ENCODE results near the gene TNS1.

The TNS1 gene

GRCh38 chr2:217752714-217753459 is 249.9 kb downstream of the TNS1 start:
- no peak for DNase-seq (ENCODE audit: low read depth in 2 of 3, low spot score in 2 of 3)

GRCh38 chr2:217751952-217752351 is 250.8 kb downstream of the TNS1 start:
- DNase-seq (ENCODE audit: low read depth in 2 of 3, low spot score in 2 of 3) = no peak

GRCh38 chr2:217751192-217751591 is 251.6 kb downstream of the TNS1 start:
- no peak for DNase-seq (ENCODE audit: low read depth in 2 of 3, low spot score in 2 of 3)

Measured in activated CD8-positive, alpha-beta memory T cell treated with anti-CD3 and anti-CD28 coated beads for 48 hours (primary cell).